ENCODE data around the gene EOMES. TPM values are rescaled to one million over a fixed set of nuclear protein-coding genes. Genes with fewer than 3 reads are reported as not detected.
A peak's percentile ranks its signal among the peaks of the same experiment; 100 is the strongest.

The EOMES gene
- total RNA-seq, 2 donors from 2014 or later, result 0.55 to 1.1 TPM

DNA sequence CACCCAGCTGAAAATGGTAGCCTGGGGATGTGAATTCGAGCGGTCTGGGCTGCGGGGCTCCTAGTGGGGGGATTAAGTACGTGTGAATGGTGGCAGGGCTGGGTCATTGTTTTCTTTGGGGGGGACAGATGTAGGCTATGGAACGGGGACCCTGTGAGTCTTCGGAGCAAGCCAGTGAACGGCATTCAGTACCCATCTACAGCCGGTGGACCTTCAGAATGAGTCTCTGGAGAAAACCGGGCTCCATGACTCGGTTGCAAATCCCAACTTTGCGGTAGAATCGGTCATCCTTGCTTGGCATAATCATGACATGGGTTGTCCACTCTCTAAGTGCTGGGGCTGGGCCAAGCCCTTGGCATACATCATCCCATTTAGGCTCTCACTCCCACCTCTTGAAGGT lies 7.2 kb upstream of the EOMES start:
- Mint-ChIP-seq H3K27ac (peak overlapping the region; percentile 16), H3K27me3 (peaks cover 72% of the 10 kb centered on the region), H3K4me3 (peak overlapping the region; percentile 73), H3K36me3 (ENCODE audit: low read depth) (peaks cover 2% of the 10 kb centered on the region), H3K4me1 (peaks cover 30% of the 10 kb centered on the region)
- ATAC-seq (no peak), DNase-seq (no peak)
- H3K9me3 ChIP-seq (ENCODE audit: control insufficient read depth, low read length, poor library complexity, severe bottlenecking), result no peaks in the 10 kb centered on the region

DNA sequence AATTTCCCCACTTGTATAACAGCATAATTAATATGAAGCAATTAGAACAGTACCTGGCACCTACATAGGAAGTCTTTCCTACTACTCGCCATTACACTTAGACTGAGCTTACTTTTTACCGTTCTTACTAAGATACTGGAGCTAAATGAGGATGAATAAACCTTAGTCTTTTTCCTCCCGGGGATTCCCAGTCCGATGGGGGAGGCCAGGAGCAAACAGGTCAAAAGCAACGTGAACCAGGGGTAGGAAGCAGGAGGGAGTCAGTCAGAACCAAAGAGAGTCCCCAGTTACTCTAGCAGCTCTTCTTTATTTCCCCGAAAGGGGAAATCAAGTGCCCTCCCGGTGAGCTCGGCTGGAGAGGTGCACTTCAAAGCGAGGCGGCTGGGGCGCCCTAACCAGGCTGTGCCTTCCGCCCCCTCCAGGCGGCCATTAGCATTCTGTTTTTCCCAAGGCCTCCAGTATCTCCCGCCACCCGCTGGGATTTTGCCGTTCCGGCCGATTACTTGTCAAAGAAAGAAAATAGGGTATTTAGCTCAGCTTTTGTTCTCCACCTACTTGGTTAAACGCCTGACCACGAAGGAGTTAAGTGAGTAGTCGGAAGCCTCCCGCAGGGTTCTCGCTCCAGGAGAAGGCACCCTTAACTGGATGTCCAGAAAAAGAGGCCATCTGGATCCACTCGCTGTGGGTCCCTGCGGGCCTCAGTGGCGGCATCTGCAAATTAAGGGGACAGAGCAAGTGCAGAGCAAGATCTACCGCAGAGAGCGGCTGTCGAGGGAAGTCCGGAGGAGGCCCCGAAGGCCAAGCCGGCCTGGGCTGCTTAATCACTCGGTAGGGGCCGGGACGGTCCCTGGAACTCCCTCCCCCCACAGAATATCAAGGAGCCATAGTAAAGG lies 6.3 kb upstream of the EOMES start:
- H3K9me3 ChIP-seq (ENCODE audit: control insufficient read depth, low read length, poor library complexity, severe bottlenecking), result peaks cover 1% of the 10 kb centered on the region
- Mint-ChIP-seq H3K4me3 (peak overlapping the region; percentile 76), H3K27ac (peak overlapping the region; percentile 16), H3K36me3 (ENCODE audit: low read depth) (peaks cover 2% of the 10 kb centered on the region), H3K4me1 (peaks cover 39% of the 10 kb centered on the region), H3K27me3 (peaks cover 81% of the 10 kb centered on the region)
- ATAC-seq (peak; percentile 54), DNase-seq (no peak)

DNA sequence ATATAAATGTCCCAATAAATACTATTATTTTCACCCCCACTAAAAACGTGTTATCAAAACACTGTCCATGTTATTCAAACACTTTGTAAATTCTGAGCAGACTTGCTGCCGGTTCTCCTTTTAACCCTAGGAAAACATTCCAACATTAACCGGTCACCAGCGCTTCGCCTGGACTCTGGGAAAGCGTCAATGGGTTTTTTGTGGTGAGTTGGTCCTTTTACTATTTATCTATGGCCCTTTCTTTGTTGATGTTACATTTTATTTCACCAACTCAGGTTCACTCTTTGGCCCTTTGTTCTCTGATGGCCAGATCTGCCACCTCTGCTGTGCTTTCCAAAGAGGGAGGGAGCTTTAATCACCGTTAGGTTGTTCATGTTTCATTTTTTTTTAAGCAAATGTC lies 4.1 kb upstream of the EOMES start:
- peaks cover 44% of the 10 kb centered on the region for H3K4me1 Mint-ChIP-seq
- DNase-seq (no peak), ATAC-seq (no peak)
- H3K36me3 Mint-ChIP-seq (ENCODE audit: low read depth), result peaks cover 2% of the 10 kb centered on the region
- H3K27me3 Mint-ChIP-seq, result peaks cover 85% of the 10 kb centered on the region
- H3K27ac Mint-ChIP-seq, result no peak overlapping the region
- H3K4me3 Mint-ChIP-seq, result no peak overlapping the region
- peaks cover 3% of the 10 kb centered on the region for H3K9me3 ChIP-seq (ENCODE audit: control insufficient read depth, low read length, poor library complexity, severe bottlenecking)

DNA sequence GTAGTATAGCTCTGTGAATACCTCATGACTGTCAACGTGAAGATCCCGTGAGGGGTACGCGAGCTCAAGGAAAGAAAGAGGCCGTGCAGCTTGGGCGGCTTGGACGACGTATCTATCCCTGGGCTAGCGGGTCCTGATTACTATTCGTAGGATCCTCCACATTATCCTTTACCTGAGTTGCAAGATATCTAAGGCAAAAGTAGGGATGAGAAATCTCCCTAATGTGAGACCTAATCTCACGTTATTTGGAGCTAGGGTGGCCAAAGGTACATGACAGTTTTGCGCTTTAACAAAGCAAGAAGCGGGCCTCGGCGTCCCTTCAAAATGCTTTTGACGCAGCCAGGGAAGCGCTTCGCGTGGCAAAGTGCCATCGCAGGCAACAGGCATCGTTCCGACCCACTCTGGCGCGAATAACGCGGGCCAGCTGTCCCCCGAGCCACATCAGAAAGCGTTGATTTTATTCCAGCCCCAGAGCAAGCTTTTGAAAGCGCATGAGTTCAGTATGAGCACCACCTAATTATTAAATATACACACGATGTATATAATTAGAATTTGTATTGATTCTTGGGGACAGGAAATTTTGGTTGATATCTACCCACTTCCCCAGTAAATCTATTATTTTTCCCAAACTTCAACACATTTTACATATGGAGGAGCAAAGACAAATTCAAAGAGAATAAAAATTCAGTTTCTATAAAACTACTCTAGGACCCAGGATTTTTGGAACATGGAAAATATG lies 2.5 kb upstream of the EOMES start:
- Mint-ChIP-seq H3K27me3 (peaks cover 82% of the 10 kb centered on the region), H3K36me3 (ENCODE audit: low read depth) (peaks cover 2% of the 10 kb centered on the region), H3K27ac (no peak overlapping the region), H3K4me1 (peaks cover 37% of the 10 kb centered on the region), H3K4me3 (peak overlapping the region; percentile 89)
- DNase-seq (no peak), ATAC-seq (no peak)
- peaks cover 3% of the 10 kb centered on the region for H3K9me3 ChIP-seq (ENCODE audit: control insufficient read depth, low read length, poor library complexity, severe bottlenecking)

DNA sequence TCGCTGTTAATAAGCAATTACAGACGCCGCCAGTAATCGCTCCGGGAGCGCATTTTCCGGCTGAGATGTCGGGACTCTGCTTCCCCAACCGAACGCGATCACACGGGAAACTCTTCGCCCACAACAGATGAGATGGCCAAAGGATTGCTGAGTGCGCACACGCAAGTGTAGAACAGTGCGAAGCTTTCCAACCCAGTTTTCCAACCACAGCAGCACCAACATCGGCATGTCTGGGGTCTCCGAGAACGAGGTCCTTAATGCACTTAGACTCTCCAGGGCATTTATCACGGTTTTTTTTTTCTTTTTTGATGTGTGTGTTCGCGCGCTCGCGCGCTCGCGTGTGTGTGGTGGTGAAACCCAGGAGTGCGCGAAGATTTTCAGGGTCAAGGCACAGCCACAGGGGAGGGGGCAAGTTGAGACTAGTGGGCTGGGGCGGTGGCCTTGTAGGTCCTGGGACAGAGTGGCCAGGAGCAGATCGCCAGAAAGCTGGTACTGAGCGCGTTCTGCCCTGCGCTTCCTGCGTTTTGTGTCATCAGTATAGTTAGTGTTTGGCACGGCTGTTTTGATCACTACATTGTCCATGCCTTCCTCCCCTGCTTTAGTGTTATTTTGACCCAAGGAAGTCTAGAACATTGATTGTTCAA lies 1.8 kb upstream of the EOMES start:
- Mint-ChIP-seq H3K27ac (peak overlapping the region; percentile 56), H3K27me3 (peaks cover 82% of the 10 kb centered on the region), H3K36me3 (ENCODE audit: low read depth) (peaks cover 2% of the 10 kb centered on the region), H3K4me3 (peak overlapping the region; percentile 89), H3K4me1 (peaks cover 34% of the 10 kb centered on the region)
- DNase-seq, result no peak
- ATAC-seq, result no peak
- H3K9me3 ChIP-seq (ENCODE audit: control insufficient read depth, low read length, poor library complexity, severe bottlenecking), result peaks cover 3% of the 10 kb centered on the region

DNA sequence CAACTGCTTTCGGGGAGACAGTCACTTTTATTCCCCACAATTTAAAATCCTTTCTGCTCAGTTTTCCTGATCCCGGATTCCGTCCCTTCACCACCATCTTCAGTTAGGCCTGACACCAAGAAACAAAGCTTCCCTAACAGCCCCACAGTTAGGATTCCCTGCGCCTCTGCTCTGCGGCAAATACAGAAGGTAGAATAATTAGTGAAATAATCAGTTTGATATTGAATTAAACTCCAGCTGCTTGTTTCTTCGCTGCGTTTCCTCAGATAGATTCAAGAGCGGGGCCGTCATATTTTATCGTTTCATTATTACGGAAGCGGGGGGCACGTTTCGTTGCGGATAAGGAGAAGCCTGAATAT lies 1.3 kb upstream of the EOMES start:
- H3K27me3 Mint-ChIP-seq, result peaks cover 82% of the 10 kb centered on the region
- peak overlapping the region; percentile 56 for H3K27ac Mint-ChIP-seq
- H3K9me3 ChIP-seq (ENCODE audit: control insufficient read depth, low read length, poor library complexity, severe bottlenecking), result peaks cover 3% of the 10 kb centered on the region
- ATAC-seq, result no peak
- H3K4me1 Mint-ChIP-seq, result peaks cover 30% of the 10 kb centered on the region
- H3K4me3 Mint-ChIP-seq, result peak overlapping the region; percentile 89
- no peak for DNase-seq
- H3K36me3 Mint-ChIP-seq (ENCODE audit: low read depth), result peaks cover 2% of the 10 kb centered on the region

DNA sequence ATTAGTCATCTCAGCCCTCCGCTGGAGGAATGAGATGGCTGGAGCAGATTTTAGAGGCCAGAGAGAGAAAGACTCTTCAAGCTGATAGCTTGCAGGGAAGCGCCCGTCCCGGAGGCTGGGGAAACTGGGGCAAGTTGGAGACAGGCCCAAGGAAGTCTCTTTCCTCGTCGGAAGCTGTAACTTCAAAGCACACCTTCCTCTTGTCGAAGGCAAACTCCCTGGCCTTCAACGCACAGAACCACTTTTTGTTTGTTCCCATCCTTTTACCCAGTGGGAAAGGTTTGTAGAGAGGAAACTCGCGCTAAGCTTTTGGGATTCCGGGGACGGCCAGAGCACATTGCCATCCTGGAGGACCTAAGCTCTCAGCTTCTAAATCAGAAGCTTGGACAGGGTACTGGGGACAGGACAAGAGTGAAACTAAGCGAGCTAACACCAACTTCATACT lies 900 bp upstream of the EOMES start:
- H3K4me3 Mint-ChIP-seq, result peak overlapping the region; percentile 89

DNA sequence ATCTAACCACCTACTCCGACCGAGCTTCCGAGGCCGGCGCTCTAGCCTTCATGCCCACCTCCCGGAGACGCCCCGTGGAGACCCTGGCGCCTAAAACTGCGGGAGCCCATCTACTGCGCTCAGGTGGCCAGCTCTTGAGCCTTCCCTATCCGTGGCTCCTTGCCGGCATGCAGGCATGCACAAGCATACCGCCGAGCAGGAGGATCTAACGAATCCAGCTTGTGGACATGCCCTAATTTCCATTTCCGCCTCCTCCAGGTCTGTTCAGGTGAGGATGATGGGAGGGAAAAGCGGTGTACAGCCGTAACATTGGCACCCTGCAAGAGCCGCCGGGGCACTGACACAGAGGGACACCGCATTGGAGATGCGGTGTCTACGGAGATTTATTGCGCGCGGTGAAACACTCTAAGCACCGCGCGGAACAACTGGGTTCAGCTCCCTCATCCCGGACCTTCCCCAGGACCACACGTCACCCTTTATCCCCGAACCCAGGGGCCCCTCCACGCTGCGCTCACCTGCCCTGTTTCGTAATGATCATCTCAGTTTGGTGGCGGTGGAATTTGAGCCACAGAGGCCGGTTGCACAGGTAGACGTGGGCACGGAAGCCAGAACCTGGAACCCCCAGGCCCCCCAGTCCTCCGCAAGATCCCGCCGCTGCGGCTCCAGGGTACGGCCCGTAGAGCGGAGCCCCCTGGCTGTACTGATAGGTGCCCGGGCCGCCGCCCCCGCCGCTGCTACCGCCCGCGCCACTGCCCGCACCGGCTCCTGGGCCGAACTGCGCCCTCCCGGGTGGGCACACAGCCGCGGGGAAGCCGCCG lies 1.0 kb downstream of the EOMES start:
- peak overlapping the region; percentile 89 for H3K4me3 Mint-ChIP-seq
- no peak for DNase-seq
- H3K4me1 Mint-ChIP-seq, result peaks cover 25% of the 10 kb centered on the region
- H3K36me3 Mint-ChIP-seq (ENCODE audit: low read depth), result peaks cover 2% of the 10 kb centered on the region
- H3K27me3 Mint-ChIP-seq, result peaks cover 82% of the 10 kb centered on the region
- no peak overlapping the region for H3K27ac Mint-ChIP-seq
- peak; percentile 4 for ATAC-seq
- H3K9me3 ChIP-seq (ENCODE audit: control insufficient read depth, low read length, poor library complexity, severe bottlenecking), result peaks cover 3% of the 10 kb centered on the region

More for the DNA sequence above, 900 bp upstream of the EOMES start:
- ATAC-seq (no peak), DNase-seq (no peak)
- Mint-ChIP-seq H3K27me3 (peaks cover 82% of the 10 kb centered on the region), H3K4me1 (peaks cover 27% of the 10 kb centered on the region), H3K36me3 (ENCODE audit: low read depth) (peaks cover 2% of the 10 kb centered on the region), H3K27ac (peak overlapping the region; percentile 56)
- peaks cover 3% of the 10 kb centered on the region for H3K9me3 ChIP-seq (ENCODE audit: control insufficient read depth, low read length, poor library complexity, severe bottlenecking)

DNA sequence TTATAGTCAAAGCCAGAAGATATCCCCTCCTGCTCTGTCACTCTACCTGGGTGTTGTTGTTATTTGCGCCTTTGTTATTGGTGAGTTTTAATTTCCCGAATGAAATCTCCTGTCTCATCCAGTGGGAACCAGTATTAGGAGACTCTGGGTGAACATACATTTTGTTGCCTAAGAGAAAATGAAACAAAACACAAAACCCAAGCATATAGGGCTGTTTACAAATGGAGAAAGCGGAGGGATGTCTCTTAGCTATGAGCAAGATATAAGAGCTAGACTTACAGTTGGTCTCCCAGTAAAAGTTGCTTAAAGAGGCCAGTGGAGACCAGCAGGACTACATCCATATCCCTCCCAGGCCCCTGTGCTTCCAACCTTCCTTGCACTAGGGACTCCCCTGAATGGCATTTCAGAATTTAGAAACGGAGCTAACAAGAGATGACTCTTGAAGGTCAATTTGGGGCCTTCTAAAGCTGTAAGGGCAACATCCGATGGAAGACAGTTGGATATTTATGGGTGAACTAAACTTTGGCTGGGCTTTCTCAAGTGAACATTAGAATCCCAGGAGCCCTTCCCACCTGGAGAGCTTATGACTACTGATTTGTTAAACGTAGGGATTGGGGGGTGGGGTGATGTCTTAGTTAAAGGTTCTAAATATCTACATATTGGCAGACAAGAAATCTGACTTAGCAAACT lies 2.7 kb downstream of the EOMES start:
- peaks cover 3% of the 10 kb centered on the region for H3K9me3 ChIP-seq (ENCODE audit: control insufficient read depth, low read length, poor library complexity, severe bottlenecking)
- DNase-seq (no peak), ATAC-seq (no peak)
- Mint-ChIP-seq H3K4me1 (peaks cover 32% of the 10 kb centered on the region), H3K27me3 (peaks cover 86% of the 10 kb centered on the region), H3K4me3 (peak overlapping the region; percentile 25), H3K36me3 (ENCODE audit: low read depth) (no peaks in the 10 kb centered on the region), H3K27ac (no peak overlapping the region)

DNA sequence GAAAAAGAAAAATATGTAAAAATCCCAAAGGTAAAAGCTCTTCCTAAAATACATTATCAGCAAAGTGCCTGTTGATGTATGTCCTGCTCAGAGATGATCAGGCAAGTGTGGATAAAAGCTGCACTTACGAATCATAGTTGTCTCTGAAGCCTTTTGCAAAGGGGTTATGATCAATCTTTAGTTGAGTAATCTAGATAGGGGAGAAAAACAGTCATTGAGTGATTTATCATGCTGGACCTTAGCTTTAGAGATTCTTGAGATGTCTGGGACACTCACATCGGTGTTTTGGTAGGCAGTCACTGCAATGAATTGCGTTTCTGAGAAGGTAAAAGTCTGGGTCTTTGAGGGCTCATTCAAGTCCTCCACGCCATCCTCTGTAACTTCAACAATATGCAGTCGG lies 3.7 kb downstream of the EOMES start:
- Mint-ChIP-seq H3K36me3 (ENCODE audit: low read depth) (no peaks in the 10 kb centered on the region), H3K27me3 (peaks cover 86% of the 10 kb centered on the region), H3K4me3 (no peak overlapping the region), H3K4me1 (peaks cover 33% of the 10 kb centered on the region), H3K27ac (no peak overlapping the region)
- no peak for DNase-seq
- peaks cover 2% of the 10 kb centered on the region for H3K9me3 ChIP-seq (ENCODE audit: control insufficient read depth, low read length, poor library complexity, severe bottlenecking)
- ATAC-seq, result no peak

DNA sequence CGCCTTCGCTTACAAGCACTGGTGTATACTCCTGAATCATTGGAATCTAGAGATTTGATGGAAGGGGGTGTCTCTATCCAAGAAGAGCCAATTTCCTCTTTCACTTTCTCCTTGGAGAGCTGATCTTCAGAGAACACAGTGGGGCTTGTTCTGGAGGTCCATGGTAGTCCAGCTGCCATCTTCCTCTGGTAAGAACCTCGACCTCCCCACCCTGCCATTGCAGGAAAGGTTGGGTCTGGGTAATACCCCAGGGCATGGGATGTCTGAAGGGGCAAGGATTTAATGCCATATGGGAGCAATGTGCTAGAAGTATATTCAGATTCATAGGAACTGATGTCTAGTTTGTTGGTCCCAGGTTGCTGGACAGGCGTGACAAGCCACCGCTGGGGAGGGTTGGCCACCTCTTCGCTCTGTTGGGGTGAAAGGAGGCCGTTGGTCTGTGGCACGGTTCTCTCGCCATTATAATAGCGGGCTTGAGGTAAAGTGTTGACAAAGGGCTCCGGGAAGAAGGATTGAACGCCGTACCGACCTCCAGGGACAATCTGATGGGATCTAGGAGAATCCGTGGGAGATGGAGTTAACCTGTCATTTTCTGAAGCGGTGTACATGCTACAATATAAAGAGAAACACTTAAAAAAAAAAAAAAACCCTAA lies 4.8 kb downstream of the EOMES start:
- Mint-ChIP-seq H3K4me3 (no peak overlapping the region), H3K36me3 (ENCODE audit: low read depth) (peaks cover 2% of the 10 kb centered on the region), H3K4me1 (peaks cover 38% of the 10 kb centered on the region), H3K27me3 (peaks cover 86% of the 10 kb centered on the region), H3K27ac (no peak overlapping the region)
- no peaks in the 10 kb centered on the region for H3K9me3 ChIP-seq (ENCODE audit: control insufficient read depth, low read length, poor library complexity, severe bottlenecking)
- ATAC-seq, result no peak
- DNase-seq, result no peak

DNA sequence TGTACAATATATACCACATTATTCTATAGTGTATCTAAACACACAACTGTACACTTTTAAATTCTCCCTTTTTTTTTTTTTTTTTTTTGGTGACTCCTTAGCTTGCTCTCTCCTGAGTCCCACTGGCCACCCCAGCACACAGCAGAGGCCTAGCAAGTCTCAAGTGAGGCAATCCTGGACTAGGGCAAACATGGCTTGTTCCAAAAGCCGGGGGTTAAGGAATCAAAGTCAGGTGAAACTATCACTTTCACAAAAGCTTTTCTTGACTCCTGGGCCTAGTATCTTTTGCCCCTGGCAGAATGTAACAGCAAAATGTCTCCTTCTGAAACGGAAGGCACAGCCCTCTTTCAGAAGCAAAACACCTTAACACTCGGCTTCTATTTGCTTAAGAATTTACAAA lies 5.8 kb downstream of the EOMES start:
- ATAC-seq (no peak), DNase-seq (no peak)
- no peak overlapping the region for H3K27ac Mint-ChIP-seq
- H3K36me3 Mint-ChIP-seq (ENCODE audit: low read depth), result peaks cover 5% of the 10 kb centered on the region
- peaks cover 90% of the 10 kb centered on the region for H3K27me3 Mint-ChIP-seq
- no peak overlapping the region for H3K4me3 Mint-ChIP-seq
- peaks cover 38% of the 10 kb centered on the region for H3K4me1 Mint-ChIP-seq
- H3K9me3 ChIP-seq (ENCODE audit: control insufficient read depth, low read length, poor library complexity, severe bottlenecking), result no peaks in the 10 kb centered on the region

Data from T-helper 17 cell (primary cell).